IMR-90 (cell line): ENCODE results near the gene ARHGEF4.

Source experiments
- BHLHE40 ChIP-seq: fragments of 150-350 bp; IDR thresholded peaks from 2 replicates; pipeline ENCODE4 v1.6.1; 2016; ENCODE audit warnings: mild to moderate bottlenecking, low read depth, low read length
- CEBPB ChIP-seq: IDR thresholded peaks from 2 replicates; pipeline ENCODE4 v1.6.1; 2012; ENCODE audit warnings: low read depth, low read length, improper control_type of control experiment
- MAFK ChIP-seq: IDR thresholded peaks from 2 replicates; pipeline ENCODE4 v1.6.1; 2012; ENCODE audit warnings: low read depth, low read length, improper control_type of control experiment
- MAZ ChIP-seq: IDR thresholded peaks from 2 replicates; pipeline ENCODE4 v1.6.1; 2012; ENCODE audit warnings: low read depth, mild to moderate bottlenecking, low read length, improper control_type of control experiment, moderate library complexity, borderline replicate concordance
- MXI1 ChIP-seq: IDR thresholded peaks from 2 replicates; pipeline ENCODE4 v1.6.1; 2012; ENCODE audit warnings: low read depth, mild to moderate bottlenecking, low read length, moderate library complexity, borderline replicate concordance
- POLR2A ChIP-seq: IDR thresholded peaks from 2 replicates; pipeline ENCODE4 v1.6.1; 2012; ENCODE audit warnings: mild to moderate bottlenecking, low read depth, low read length
- RAD21 ChIP-seq: IDR thresholded peaks from 2 replicates; pipeline ENCODE4 v1.6.1; 2012; ENCODE audit warnings: low read length, improper control_type of control experiment
- RCOR1 ChIP-seq: IDR thresholded peaks from 2 replicates; pipeline ENCODE4 v1.6.1; 2012; ENCODE audit warnings: mild to moderate bottlenecking, low read length, improper control_type of control experiment; ENCODE audit not compliant: insufficient replicate concordance
- RFX5 ChIP-seq: IDR thresholded peaks from 2 replicates; pipeline ENCODE4 v1.8.0; 2012; ENCODE audit warnings: low read depth, mild to moderate bottlenecking, low read length, moderate library complexity
- SMC3 ChIP-seq: fragments of 150-350 bp; IDR thresholded peaks from 2 replicates; pipeline ENCODE4 v1.6.1; 2016; ENCODE audit warnings: low read depth, mild to moderate bottlenecking, antibody characterized with exemption, low read length, moderate library complexity
- TF ChIP-seq, protein P1 (sequence below): conservative IDR thresholded peaks from 2 replicates; pipeline ENCODE4 v1.5.1; 2012; ENCODE audit warnings: mild to moderate bottlenecking, low read depth, low read length, improper control_type of control experiment
- TF ChIP-seq, protein P2 (sequence below): fragments of 150-350 bp; IDR thresholded peaks from 2 replicates; pipeline ENCODE4 v1.6.1; 2017; ENCODE audit warnings: mild to moderate bottlenecking, antibody characterized with exemption, low read length, low read depth

DNA sequence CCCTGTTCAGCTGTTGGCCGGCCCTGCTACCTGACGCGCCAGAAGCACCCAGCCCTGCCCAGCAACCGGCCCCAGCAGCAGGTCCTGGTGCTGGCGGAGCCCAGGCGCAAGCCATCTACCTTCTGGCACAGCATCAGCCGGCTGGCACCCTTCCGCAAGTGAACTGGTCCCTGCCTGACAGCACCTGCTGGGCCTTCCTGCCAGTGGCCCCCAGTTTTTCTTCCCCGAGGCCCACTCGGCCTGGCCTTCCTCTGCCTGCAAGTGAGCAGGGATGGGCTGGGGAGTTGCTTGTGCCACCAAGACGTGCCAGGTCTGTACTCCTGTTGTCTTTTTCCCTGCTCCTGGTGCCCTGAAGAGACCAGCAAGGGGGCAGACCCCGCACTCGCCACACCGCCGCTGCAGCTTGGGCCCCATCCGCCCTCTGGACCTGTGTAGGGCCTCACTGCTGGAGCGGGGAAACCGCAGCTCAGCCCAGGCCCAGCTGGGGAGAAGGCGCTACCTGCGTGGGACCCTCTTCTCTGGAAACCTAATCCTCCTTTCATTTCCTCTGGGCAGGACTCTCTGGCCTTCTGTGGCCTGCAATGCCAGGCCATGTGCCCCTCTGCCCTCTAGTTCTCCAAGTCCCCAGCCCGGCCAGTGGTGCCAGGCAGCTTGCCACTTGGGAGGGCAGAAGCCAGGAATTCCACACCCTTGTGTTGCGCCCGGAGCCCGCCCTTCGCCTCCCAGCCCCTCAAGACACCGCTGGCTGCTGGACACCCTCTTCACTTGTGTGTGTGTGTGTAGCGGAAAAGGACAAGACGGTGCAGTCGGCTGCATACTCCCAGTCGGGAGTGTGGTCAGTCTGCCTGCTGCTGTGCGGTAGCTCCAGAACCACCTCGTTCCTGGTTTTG is 209.6 kb downstream of the ARHGEF4 start:
- TF ChIP-seq, protein P1, sequence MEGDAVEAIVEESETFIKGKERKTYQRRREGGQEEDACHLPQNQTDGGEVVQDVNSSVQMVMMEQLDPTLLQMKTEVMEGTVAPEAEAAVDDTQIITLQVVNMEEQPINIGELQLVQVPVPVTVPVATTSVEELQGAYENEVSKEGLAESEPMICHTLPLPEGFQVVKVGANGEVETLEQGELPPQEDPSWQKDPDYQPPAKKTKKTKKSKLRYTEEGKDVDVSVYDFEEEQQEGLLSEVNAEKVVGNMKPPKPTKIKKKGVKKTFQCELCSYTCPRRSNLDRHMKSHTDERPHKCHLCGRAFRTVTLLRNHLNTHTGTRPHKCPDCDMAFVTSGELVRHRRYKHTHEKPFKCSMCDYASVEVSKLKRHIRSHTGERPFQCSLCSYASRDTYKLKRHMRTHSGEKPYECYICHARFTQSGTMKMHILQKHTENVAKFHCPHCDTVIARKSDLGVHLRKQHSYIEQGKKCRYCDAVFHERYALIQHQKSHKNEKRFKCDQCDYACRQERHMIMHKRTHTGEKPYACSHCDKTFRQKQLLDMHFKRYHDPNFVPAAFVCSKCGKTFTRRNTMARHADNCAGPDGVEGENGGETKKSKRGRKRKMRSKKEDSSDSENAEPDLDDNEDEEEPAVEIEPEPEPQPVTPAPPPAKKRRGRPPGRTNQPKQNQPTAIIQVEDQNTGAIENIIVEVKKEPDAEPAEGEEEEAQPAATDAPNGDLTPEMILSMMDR = no peak
- TF ChIP-seq RCOR1 (no peak), POLR2A (no peak), MAFK (no peak), MAZ (no peak), BHLHE40 (no peak), RAD21 (no peak), SMC3 (no peak), RFX5 (no peak), CEBPB (no peak), MXI1 (no peak)
- TF ChIP-seq, protein P2, sequence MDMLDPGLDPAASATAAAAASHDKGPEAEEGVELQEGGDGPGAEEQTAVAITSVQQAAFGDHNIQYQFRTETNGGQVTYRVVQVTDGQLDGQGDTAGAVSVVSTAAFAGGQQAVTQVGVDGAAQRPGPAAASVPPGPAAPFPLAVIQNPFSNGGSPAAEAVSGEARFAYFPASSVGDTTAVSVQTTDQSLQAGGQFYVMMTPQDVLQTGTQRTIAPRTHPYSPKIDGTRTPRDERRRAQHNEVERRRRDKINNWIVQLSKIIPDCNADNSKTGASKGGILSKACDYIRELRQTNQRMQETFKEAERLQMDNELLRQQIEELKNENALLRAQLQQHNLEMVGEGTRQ = no peak
